IPS-NIHi7 (cell line): Measurements from ENCODE around the gene CUEDC2.

Experiments
- DNase-seq: peaks from one replicate; pipeline ENCODE4 v3.0.0; 2012; ENCODE audit warnings: mixed read lengths; ENCODE audit errors: extremely low spot score

The CUEDC2 gene

DNA sequence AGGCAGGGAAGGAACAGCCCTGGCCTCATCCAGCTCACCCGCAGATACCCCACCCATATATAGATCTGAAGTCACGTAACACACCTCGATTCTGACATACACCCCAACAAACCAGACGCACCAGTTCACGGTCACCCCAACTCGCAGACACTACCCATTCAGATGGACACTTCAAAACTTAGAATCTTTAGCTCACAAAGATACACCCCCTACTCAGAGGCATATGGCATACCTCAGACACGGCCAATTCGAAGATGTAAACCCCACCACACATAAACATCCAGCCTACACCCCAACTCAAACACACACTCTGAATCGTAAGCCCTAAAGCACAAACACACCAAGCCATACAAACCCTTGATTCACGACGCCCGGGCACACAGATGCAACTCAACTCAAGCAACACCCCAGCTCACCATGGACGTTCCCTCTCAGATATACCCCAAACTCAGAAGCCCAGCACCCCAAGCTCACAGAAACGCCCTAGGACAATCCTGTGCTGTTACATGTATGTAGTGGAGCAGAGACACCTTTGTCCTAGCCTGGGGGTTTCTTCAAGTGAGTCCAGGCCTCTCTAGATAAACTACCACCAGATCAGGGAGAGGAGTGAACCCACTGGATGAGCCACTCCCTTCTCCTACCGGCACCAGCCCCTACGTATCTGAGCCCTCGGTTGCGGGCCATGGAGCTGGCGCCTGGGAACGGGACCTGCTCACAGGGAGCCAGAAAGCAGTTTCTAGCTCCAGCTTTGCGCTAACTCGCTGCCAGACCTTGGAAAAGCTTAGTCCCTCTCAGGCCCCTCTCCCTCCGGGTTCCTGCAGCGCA is 22.6 kb downstream of the CUEDC2 start:
- peak; percentile 41 for DNase-seq

DNA sequence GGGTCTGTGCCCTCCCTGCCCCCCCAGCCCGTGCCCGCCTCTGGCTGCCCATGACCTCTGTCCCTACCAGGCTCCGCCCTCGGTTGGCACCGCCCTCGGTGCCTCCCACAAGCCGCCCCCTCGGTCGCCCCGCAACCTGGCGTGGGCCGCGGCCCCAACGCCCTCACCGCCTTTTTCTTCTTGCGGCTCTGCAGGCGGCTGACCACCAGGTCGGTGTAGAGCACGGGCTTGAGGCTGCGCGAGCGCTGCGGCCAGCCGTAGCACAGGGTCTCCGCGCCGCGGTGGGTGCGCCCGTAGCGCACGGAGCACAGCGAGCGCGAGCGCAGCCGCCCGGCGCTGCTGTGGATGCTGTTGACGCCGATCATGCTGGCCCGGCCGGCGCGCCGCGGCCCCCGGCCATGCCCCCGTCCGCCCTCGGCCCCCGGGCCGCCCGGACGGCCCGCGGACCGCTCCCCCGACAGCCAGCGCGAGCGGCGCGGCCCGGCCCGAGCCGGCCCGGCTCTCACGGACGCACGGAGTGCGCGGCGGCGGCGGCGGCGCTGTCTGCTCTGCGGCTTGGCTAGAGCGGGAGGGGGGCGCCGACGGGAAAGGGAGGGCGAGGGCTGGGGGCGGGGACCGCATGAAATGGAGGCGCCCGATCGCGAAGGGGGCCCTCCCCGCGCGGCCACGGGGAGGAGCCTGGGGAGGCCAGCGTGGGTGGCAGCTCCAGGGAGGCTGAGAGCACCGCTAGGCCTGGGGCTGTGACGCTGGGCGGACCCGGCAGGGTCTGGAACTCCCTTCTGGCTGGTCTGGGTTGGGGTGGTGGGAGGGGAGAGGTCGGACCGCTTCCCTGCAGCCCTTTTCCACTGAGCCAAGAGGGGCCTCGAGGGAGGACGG is 23.4 kb downstream of the CUEDC2 start:
- DNase-seq, result peak; percentile 50

DNA sequence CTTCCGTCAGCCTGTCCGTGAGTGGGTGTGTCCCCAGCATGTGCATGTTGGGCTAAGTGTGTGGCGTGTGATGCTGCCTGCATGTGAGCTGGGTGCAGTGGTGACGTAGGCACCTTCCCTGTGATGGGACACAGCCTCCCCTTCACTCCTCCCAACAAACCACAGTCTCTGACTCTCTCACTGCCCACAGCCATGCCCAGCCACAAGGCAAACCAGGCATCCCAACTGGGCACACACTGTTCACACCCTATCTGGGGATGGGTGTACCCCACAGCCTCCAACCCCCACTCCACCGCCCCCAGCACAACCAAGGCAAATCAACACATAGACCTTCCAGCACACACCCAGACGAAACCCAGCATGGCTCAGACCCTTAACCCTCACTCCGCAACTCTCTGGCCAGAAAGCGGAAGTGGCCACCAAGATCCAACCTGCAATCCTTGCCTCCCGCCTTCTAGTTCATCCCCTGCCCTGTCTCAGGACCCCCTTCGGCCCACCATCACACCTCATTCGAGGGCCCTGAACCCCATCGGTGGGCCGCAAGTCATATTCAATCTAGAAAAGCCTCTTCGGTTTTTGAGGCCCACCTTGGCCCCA is 24.1 kb downstream of the CUEDC2 start:
- DNase-seq, result no peak

DNA sequence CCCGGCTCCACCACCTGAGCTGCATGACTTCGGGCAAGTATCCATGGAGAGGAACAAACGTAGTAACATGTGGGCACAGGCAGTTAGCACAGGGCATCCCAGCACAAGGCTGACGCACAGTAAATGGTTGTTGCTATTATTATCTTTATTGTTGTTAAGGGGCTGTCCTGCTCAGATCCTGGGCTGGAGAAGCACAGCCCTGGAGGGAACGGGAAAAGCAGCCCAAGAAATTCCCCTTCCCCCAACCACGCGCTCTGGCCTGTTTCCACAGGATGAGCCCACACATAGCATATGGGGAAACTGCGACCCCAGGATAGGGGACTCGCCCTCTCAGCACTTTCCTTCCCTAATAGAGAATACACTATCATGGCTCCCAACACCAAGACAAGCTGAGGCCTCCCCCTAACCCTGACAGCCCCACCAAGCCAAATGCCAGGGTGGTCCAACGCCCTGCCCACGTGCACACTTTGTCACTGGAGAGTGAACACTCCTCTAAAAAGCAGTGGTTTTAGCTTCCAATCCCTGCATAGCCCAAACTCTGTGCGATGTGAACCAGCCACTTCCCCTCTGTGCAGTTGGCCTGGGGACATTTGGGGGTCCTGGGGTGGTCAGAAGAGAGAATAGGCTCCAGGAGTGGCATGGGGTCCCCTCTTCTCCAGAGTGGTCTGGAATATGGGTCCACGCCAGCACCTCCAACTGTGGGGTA is 24.8 kb downstream of the CUEDC2 start:
- no peak for DNase-seq

DNA sequence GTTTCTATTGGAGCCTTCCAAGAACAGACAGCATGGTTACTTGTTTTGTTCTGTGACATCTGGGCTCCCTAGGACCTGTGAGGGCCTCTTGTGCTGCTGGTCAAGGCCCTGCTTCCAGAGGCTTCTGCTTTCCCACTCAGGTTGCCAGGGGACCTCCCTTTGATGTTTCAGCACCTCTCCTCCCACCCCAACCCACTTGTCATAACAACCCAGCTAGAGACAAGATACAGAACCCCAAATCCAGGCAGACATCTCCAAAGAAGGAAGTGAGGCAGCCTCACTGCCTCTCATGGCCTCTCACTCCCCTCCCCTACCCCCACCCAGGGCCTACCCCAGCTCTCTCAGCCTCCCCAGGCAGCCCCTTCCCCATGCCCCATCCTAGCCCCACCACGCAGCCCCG is 25.6 kb downstream of the CUEDC2 start:
- no peak for DNase-seq

DNA sequence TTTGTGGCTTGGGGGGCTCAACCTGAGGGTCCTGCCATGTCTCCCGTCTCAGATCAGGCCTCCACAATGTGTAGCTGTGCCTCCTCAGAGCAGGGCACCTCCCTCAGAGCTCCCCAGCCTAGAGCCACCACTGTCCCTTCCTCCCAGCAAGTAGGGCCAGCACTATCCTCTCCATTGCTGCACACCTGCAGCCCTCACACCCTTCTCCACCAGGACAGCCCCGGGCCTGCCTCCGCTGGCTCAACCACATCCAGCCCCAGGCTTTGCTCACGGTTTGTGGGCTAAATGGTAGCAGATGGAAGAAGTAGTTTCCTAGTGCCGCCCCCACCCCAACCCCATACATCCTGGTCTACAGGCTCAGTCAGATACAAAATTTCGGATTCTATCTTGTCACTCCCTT is 26.7 kb downstream of the CUEDC2 start:
- DNase-seq, result no peak

DNA sequence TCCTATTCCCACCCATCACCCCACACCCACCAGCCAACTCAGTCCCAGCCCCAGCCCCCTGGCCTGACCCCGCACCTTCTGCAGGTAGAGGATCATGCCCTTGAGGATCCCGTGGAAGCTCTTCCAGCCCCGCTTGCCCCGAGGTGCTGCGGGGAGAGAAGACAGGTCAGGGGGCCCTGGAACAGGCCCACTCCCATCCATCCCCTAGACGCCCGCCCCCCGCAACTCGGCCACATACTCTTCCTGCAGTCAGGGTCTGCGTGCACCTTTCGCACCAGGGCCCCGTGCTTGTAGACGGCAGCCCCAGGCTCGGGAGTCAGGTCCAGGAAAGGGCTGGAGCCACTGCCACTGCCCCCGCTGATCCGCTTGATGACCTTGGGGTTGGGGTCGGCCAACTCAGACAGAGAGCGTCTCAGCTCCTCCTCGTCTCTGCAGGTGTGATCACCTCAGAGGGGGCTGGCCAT is 27.2 kb downstream of the CUEDC2 start:
- DNase-seq, result no peak

DNA sequence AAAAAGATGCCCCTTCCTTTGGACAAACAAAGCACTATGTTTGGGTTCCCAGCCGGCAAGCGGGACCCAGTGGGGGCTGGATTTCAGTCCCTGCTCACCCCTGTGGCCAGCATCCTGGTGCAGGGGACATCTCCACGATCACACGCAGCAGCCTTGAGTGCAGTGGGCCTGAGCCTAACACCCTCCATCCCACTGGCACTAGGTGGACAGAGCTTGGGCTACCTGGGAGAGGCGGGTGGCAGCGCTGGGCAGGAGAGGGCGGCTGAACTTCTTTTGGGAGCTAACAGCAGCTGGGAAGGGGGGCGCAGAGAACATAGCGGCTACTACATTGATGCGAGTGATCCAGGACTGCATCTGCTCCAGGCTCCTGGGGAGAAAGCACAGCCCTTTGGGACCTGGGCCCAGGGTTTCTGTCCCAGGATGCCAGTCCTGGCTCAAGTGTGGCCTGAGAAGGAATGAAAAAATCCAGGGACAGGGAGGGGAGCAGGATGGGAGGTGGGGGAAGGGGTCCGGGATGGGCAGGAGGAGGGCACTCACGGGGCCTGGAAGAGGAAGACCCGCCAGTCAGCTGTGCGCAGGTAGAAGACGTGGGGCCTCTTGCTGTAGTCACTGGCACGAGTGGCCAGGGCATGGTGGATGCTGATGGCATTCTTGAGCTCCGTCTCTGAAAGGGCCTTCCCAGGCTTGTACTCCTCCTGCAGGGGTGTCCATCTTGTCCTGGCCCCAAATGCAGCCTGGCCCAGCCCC is 27.8 kb downstream of the CUEDC2 start:
- DNase-seq, result no peak

DNA sequence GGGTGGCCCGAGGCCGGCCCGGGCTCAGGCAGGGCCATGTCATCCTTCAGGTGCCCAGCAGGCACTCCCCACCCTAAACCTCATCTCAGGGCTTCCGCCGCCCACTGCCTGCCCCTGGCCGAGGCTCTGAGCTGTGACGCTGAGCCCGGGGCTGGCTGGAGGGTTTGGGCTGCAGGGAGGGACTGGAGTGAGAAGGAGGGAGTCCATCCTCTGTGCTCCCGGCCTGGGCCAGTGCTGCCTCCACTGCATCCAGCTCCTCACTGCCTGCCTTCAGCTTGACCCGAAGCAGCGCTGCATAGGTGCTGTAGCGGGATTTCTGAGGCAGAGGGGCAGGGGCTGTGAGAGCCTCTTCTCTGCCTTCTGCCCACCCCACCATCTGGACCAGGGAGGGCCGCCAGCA is 29.3 kb downstream of the CUEDC2 start:
- no peak for DNase-seq

DNA sequence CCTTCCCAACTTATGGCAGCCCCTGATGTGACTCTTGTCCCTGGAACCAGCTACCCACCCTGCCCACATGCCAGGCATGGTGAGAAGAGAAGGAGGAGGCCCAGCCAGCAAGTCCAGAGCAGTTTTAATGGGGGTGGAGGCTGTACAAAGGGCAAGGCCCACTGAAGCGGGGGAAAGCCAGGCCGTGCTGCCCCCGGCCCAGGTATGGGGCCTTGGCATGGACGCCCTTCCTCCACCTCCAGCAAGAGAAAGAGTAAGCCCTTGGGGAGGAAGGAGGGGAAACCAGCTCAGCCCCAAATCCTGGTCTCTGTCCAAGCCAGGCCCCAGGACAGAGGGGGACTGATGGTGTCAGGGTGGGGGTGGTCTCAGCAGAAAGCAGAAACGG is 29.9 kb downstream of the CUEDC2 start:
- no peak for DNase-seq

DNA sequence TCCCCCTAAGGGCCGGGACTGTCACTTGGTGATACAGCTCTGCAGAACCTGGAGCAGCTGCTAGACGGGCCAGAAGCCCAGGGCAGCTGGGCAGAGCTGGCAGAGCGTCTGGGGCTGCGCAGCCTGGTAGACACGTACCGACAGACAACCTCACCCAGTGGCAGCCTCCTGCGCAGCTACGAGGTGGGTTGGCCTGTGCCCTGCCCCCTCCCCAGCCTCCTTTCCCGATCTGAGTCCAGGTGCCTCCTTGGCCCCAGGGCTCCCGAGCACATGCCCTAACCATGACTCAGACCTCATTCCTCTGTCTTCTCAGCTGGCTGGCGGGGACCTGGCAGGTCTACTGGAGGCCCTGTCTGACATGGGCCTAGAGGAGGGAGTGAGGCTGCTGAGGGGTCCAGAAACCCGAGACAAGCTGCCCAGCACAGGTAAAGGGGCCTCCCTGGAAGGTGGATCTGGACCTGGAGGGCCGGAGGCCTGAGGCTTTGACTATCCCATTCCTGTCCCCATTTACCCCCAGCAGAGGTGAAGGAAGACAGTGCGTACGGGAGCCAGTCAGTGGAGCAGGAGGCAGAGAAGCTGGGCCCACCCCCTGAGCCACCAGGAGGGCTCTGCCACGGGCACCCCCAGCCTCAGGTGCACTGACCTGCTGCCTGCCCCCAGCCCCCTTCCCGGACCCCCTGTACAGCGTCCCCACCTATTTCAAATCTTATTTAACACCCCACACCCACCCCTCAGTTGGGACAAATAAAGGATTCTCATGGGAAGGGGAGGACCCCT is 30.5 kb downstream of the CUEDC2 start:
- DNase-seq, result peak; percentile 29

DNA sequence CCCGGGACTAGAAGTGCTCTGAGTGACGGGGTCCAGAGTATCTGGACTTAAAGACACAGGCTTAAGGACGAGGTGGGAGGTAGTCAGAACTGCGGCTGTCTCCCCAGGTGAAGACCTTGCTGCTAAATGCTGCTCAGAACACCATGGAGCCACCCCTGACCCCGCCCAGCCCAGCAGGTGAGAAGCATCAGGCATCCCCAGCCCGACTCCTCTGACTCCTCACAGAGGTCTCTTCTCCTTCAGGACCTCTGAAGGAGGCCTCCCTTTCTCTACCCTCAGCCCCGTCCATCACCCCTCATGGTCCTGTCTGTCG is 31.1 kb downstream of the CUEDC2 start:
- no peak for DNase-seq

DNA sequence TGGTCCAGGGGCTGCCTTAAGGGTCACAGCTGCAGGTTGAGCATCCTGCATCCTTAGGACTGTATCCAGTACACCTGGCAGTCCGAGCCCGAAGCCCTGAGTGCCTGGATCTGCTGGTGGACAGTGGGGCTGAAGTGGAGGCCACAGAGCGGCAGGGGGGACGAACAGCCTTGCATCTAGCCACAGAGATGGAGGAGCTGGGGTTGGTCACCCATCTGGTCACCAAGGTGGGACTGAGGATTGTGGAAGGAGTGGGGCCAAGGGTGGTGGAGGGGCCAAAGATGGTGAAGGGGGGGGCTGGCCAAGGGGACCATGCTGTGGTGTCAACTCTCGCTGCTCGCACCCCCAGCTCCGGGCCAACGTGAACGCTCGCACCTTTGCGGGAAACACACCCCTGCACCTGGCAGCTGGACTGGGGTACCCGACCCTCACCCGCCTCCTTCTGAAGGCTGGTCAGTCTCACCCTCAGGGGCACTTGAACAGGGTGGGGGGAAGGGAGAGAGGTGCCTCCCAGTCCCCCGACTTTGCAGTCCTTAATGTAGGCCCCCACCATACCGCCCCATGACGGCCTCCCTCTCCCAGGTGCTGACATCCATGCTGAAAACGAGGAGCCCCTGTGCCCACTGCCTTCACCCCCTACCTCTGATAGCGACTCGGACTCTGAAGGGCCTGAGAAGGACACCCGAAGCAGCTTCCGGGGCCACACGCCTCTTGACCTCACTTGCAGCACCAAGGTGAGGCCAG is 31.6 kb downstream of the CUEDC2 start:
- DNase-seq, result no peak

DNA sequence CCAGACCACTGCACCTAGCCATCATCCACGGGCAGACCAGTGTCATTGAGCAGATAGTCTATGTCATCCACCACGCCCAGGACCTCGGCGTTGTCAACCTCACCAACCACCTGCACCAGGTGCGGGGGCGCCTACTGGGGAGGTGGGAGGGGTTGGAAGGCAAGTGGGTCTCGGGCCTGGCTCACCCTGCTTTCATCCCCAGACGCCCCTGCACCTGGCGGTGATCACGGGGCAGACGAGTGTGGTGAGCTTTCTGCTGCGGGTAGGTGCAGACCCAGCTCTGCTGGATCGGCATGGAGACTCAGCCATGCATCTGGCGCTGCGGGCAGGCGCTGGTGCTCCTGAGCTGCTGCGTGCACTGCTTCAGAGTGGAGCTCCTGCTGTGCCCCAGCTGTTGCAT is 32.3 kb downstream of the CUEDC2 start:
- no peak for DNase-seq

DNA sequence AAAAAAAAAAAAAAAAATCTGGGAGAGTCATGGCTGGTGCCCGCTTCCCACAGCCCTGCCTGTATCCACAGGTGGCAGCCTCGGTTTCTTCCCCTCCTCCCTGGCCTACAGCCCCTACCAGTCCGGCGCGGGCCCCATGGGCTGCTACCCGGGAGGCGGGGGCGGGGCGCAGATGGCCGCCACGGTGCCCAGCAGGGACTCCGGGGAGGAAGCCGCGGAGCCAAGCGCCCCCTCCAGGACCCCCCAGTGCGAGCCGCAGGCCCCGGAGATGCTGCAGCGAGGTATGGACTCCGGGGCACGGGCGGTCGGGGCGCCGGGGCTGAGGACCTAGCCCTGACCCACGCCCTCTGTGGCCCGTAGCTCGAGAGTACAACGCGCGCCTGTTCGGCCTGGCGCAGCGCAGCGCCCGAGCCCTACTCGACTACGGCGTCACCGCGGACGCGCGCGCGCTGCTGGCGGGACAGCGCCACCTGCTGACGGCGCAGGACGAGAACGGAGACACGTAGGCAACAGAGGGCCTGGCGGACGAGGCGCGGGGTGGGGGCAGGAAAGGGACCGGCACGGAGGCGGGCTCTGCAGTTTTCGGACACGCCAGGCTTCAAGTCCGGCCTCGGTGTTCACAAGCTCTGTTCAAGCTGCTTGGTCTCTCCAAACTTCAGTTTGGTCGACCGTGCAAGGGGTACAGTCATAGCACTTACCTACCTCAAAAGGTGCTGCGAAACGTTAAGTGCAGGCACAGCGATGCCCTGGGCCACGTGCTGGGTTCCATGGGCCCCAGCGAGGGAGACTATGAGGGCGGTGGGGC is 33.0 kb downstream of the CUEDC2 start:
- DNase-seq, result peak; percentile 87

DNA sequence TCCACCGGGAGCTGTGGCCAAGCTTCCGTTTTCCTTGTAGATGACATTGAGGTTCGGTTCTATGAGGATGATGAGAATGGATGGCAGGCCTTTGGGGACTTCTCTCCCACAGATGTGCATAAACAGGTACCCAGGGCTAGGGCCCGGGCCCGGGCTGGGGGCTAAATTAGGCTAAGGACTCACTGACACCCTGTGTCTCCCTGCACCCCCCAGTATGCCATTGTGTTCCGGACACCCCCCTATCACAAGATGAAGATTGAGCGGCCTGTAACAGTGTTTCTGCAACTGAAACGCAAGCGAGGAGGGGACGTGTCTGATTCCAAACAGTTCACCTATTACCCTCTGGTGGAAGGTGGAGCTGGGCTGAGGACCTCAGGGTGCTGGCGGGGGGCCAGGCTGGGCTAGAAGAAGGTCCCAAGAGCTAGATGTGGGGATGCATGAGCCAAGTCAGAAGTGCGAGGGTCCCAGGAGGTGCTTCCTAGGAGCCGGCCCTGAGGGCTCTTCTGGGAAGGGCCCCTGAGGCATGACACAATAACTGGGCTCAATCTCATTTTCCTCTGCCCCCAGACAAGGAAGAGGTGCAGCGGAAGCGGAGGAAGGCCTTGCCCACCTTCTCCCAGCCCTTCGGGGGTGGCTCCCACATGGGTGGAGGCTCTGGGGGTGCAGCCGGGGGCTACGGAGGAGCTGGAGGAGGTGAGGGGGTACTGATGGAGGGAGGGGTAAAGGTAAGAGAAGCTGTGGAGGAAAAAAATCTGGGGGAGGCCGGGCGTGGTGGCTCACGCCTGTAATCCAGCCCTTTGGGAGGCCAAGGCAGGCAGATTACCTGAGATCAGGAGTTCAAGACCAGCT is 34.0 kb downstream of the CUEDC2 start:
- no peak for DNase-seq

DNA sequence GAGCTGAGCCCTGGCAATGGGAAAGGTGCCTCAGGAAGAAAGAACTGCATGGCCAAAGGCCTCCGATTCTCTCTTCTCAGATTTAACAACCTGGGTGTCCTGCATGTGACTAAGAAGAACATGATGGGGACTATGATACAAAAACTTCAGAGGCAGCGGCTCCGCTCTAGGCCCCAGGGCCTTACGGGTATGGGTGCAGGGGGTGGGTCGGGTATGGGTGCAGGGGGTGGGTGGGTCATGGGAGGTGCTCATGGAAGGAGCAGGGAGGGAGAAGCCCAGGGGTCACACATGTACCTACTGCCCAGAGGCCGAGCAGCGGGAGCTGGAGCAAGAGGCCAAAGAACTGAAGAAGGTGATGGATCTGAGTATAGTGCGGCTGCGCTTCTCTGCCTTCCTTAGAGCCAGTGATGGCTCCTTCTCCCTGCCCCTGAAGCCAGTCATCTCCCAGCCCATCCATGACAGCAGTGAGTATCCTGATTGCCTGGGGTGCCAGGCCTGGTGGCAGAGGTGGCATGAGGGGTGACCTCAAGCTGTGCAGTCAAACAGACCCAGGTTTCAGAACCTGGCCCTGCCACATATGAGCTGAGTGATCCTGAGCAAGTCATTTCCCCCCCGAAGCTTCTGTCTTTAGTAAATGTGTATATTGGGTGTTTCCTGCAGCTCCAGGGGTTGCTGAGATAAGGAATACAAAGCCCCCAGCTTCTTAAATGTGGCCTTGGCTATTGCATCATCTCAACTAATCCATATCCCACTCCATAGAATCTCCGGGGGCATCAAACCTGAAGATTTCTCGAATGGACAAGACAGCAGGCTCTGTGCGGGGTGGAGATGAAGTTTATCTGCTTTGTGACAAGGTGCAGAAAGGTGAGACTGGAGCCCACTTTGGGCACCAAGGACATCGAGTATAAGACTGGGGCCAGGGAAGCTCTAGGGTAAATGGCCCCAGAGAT is 34.9 kb downstream of the CUEDC2 start:
- DNase-seq, result no peak
